WTC11 (cell line): ENCODE results near the gene ANO8. TPM values are rescaled to one million over a fixed set of nuclear protein-coding genes. Genes with fewer than 3 reads are reported as not detected.
A peak's percentile ranks its signal among the peaks of the same experiment; 100 is the strongest.

Experiments used
- ATAC-seq: fragments of 200-7000 bp; cut with Tn5 transposase; 2 replicates; pipeline ENCODE4 v1.10.0; 2021; ENCODE audit warnings: mild to moderate bottlenecking, moderate library complexity
- CTCF ChIA-PET: fragments of 300-600 bp; sonication (Branson Sonifier 250); formaldehyde crosslinking; loops from one replicate; lab custom pipeline; 2021; ENCODE audit warnings: antibody characterized with exemption; lab: Charles Lee
- POLR2A ChIA-PET: fragments of 350-600 bp; sonication (Branson Sonifier 250); formaldehyde crosslinking; loops from one replicate; lab custom pipeline; 2021; ENCODE audit warnings: antibody characterized with exemption; lab: Charles Lee
- DNase-seq: peaks from one replicate; pipeline ENCODE4 v3.0.0; 2021; ENCODE audit warnings: low spot score
- H3K27ac Mint-ChIP-seq: 2 replicates; pipeline ENCODE4 v1.8.0; 2021; ENCODE audit warnings: mixed read lengths
- H3K27me3 Mint-ChIP-seq: 2 replicates; pipeline ENCODE4 v1.8.0; 2021; ENCODE audit warnings: low read depth, mild to moderate bottlenecking, moderate library complexity, mixed read lengths
- H3K36me3 Mint-ChIP-seq: 2 replicates; pipeline ENCODE4 v1.8.0; 2021; ENCODE audit warnings: mixed read lengths
- H3K4me1 Mint-ChIP-seq: 2 replicates; pipeline ENCODE4 v1.8.0; 2022; ENCODE audit warnings: mixed read lengths
- H3K4me3 Mint-ChIP-seq: 2 replicates; pipeline ENCODE4 v1.8.0; 2021; ENCODE audit warnings: mild to moderate bottlenecking, moderate library complexity, mixed read lengths
- H3K9me3 Mint-ChIP-seq: 2 replicates; pipeline ENCODE4 v1.8.0; 2021; ENCODE audit warnings: mixed read lengths
- ARID4B ChIP-seq: sonication (generic); formaldehyde crosslinking; IDR thresholded peaks from 2 replicates; pipeline ENCODE4 v1.8.0; 2023; ENCODE audit warnings: missing genetic modification reagents, mild to moderate bottlenecking, borderline replicate concordance
- CBFB ChIP-seq: sonication (generic); formaldehyde crosslinking; IDR thresholded peaks from 2 replicates; pipeline ENCODE4 v1.8.1; 2022; ENCODE audit warnings: mild to moderate bottlenecking, low read depth, missing genetic modification reagents
- CTCF ChIP-seq: fragments of 200-600 bp; IDR thresholded peaks from 2 replicates; pipeline ENCODE4 v1.8.0; 2022; ENCODE audit warnings: antibody characterized with exemption
- ETV6 ChIP-seq: sonication (generic); formaldehyde crosslinking; IDR thresholded peaks from 2 replicates; pipeline ENCODE4 v1.8.1; 2022; ENCODE audit warnings: mild to moderate bottlenecking, missing genetic modification reagents
- GTF2I ChIP-seq: fragments of 250-450 bp; sonication (Bioruptor Pico); conservative IDR thresholded peaks from 2 replicates; pipeline ENCODE4 v1.4.0; 2021; ENCODE audit warnings: mild to moderate bottlenecking
- NR1H2 ChIP-seq: sonication (generic); formaldehyde crosslinking; IDR thresholded peaks from 2 replicates; pipeline ENCODE4 v1.9.0; 2021; ENCODE audit warnings: mild to moderate bottlenecking, moderate library complexity, missing genetic modification reagents
- SOX15 ChIP-seq: fragments of 250-450 bp; sonication (Bioruptor Pico); IDR thresholded peaks from 2 replicates; pipeline ENCODE4 v1.9.0; 2021; ENCODE audit warnings: mild to moderate bottlenecking
- ZNF219 ChIP-seq: sonication (generic); formaldehyde crosslinking; IDR thresholded peaks from 2 replicates; pipeline ENCODE4 v1.8.0; 2023; ENCODE audit warnings: missing genetic modification reagents, mild to moderate bottlenecking, borderline replicate concordance
- ZNF423 ChIP-seq: fragments of 250-450 bp; sonication (Bioruptor Pico); IDR thresholded peaks from 2 replicates; pipeline ENCODE4 v2.1.2; 2022; ENCODE audit warnings: mild to moderate bottlenecking, moderate library complexity
- total RNA-seq: library from RNA; stranded (reverse); gene quantifications from 3 replicates; pipeline ENCODE4 v1.2.3, GENCODE V29; 2021
- TF ChIP-seq, protein P1 (sequence below): sonication (generic); formaldehyde crosslinking; IDR thresholded peaks from 2 replicates; pipeline ENCODE4 v1.8.1; 2022; ENCODE audit warnings: low read depth, mild to moderate bottlenecking, moderate library complexity, missing genetic modification reagents, borderline replicate concordance
- TF ChIP-seq, protein P2 (sequence below): sonication (generic); formaldehyde crosslinking; IDR thresholded peaks from 2 replicates; pipeline ENCODE4 v1.8.1; 2023; ENCODE audit warnings: mild to moderate bottlenecking, missing genetic modification reagents, moderate library complexity
- TF ChIP-seq, protein P3 (sequence below): sonication (generic); formaldehyde crosslinking; IDR thresholded peaks from 2 replicates; pipeline ENCODE4 v1.8.1; 2023; ENCODE audit warnings: mild to moderate bottlenecking, missing genetic modification reagents

ANO8 gene
- total RNA-seq, 1 experiment from 2014 or later = 32.6 TPM

GRCh38 chr19:17352608-17353280 is 18.1 kb upstream of the ANO8 start:
- POLR2A ChIA-PET = no interaction called here
- CTCF ChIA-PET = interaction anchor here (0.6 to 1.0 kb wide), 2 partner anchors 19 to 223 kb away, joined by 3 read pairs; no protein-coding TSS in a partner anchor

DNA sequence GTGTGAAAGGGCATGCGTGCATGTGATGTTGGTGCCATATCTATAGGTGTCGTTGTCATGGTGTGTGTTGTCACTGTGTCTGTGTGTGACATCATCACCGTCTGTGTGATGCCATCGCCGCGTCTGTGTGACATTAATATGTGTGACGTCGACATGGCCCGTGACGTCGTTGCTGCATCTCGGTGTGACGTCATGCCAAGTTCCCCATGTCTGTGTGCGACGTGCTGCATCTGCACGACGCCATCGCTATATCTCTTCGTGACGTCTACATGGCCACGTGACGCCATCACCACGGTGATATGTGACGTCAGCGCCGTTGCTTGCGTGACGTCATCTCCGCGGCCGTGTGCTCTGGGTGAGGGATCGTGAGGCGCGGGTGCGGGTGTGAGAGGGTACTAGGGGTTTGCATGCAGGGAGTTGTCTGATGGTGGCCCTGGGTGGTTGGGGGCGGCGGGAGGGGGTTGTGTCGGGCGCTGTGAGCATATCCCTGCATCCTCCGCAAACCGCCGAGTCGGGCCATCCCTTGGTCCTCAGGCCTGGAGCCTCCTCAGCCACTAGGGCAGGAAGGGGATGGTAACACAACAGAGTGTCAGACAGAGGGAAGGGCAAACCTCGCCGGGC is 17.3 kb upstream of the ANO8 start:
- Mint-ChIP-seq H3K4me3 (no peak overlapping the region), H3K9me3 (no peaks in the 10 kb centered on the region)
- TF ChIP-seq CTCF (no peak), SOX15 (no peak)
- TF ChIP-seq, protein P1, sequence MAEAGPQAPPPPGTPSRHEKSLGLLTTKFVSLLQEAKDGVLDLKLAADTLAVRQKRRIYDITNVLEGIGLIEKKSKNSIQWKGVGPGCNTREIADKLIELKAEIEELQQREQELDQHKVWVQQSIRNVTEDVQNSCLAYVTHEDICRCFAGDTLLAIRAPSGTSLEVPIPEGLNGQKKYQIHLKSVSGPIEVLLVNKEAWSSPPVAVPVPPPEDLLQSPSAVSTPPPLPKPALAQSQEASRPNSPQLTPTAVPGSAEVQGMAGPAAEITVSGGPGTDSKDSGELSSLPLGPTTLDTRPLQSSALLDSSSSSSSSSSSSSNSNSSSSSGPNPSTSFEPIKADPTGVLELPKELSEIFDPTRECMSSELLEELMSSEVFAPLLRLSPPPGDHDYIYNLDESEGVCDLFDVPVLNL = no peak
- TF ChIP-seq, all 79 proteins: peak for 0
- Mint-ChIP-seq H3K27ac (peak overlapping the region; percentile 51), H3K27me3 (peaks cover 3% of the 10 kb centered on the region; the same call in 1 of the 2 replicates), H3K4me1 (peaks cover 20% of the 10 kb centered on the region), H3K36me3 (no peaks in the 10 kb centered on the region)
- POLR2A ChIA-PET = interaction anchor here (1.0 kb wide), 1 partner anchor 18 kb away, joined by 3 read pairs; no protein-coding TSS in a partner anchor
- ATAC-seq (no peak), DNase-seq (no peak)
- CTCF ChIA-PET = no interaction called here

More at GRCh38 chr19:17352608-17353280, 18.1 kb upstream of the ANO8 start:
- H3K9me3 Mint-ChIP-seq = no peaks in the 10 kb centered on the region
- peaks cover 19% of the 10 kb centered on the region for H3K4me1 Mint-ChIP-seq
- TF ChIP-seq ZNF219 (CRISPR knock-in tag) (no peak), GTF2I (peak; percentile 63; the same call in 1 of the 2 replicates)
- ATAC-seq (no peak), DNase-seq (no peak)
- no peaks in the 10 kb centered on the region for H3K36me3 Mint-ChIP-seq
- peaks cover 3% of the 10 kb centered on the region; the same call in 1 of the 2 replicates for H3K27me3 Mint-ChIP-seq
- H3K4me3 Mint-ChIP-seq = no peak overlapping the region
- H3K27ac Mint-ChIP-seq = no peak overlapping the region

GRCh38 chr19:17348700-17349099 is 14.0 kb upstream of the ANO8 start:
- peaks cover 23% of the 10 kb centered on the region for H3K4me1 Mint-ChIP-seq
- TF ChIP-seq ZNF423 (CRISPR knock-in tag) (peak; percentile 61), ETV6 (peak; percentile 75; the same call in 1 of the 2 replicates), NR1H2 (no peak)
- ChIA-PET POLR2A (interaction anchor here (0.6 to 0.9 kb wide), 3 partner anchors 9 to 87 kb away, joined by 3 read pairs; no protein-coding TSS in a partner anchor), CTCF (interaction anchor here (0.9 to 3.0 kb wide), 6 partner anchors 9 to 55 kb away, joined by 3 to 21 read pairs (median 7); partner anchors contain the start of gene ANO8)
- DNase-seq = peak; percentile 54
- H3K9me3 Mint-ChIP-seq = no peaks in the 10 kb centered on the region
- H3K27me3 Mint-ChIP-seq = peaks cover 3% of the 10 kb centered on the region; the same call in 1 of the 2 replicates
- ATAC-seq = peak; percentile 74
- H3K27ac Mint-ChIP-seq = no peak overlapping the region
- H3K4me3 Mint-ChIP-seq = peak overlapping the region; percentile 45
- peaks cover 4% of the 10 kb centered on the region; the same call in 1 of the 2 replicates for H3K36me3 Mint-ChIP-seq

DNA sequence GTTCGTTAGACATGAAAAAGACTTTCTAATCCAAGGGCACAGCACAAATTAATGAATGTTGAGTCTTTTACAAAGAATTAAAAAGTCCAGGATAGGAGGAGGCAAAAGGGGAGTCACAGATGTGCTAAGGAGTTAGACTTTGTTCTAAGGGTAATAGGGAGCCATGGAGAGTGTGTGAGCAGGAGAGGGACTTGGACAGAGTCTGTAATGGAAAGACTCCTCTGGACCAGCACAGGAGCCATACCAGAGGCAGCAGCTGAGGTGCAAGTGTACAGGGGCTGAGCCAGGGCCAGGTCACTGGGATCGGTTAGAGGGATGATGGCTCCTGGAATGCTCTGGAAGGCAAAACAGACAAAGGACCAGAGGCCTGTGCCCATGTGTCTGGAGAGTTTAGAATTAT is 13.2 kb upstream of the ANO8 start:
- H3K4me3 Mint-ChIP-seq = no peak overlapping the region
- H3K9me3 Mint-ChIP-seq = no peaks in the 10 kb centered on the region
- peaks cover 4% of the 10 kb centered on the region; the same call in 1 of the 2 replicates for H3K36me3 Mint-ChIP-seq
- ATAC-seq (no peak), DNase-seq (no peak)
- peaks cover 3% of the 10 kb centered on the region; the same call in 1 of the 2 replicates for H3K27me3 Mint-ChIP-seq
- peak overlapping the region; percentile 8; the same call in 1 of the 2 replicates for H3K27ac Mint-ChIP-seq
- peaks cover 18% of the 10 kb centered on the region for H3K4me1 Mint-ChIP-seq
- ChIA-PET POLR2A (interaction anchor here (0.9 kb wide), 1 partner anchor 45 kb away, joined by 3 read pairs; no protein-coding TSS in a partner anchor), CTCF (interaction anchor here (2.2 to 4.4 kb wide), 3 partner anchors 14 to 42 kb away, joined by 17 to 21 read pairs (median 19); partner anchors contain the start of gene ANO8)
- TF ChIP-seq ARID4B (no peak), CBFB (no peak)
- TF ChIP-seq, protein P2, sequence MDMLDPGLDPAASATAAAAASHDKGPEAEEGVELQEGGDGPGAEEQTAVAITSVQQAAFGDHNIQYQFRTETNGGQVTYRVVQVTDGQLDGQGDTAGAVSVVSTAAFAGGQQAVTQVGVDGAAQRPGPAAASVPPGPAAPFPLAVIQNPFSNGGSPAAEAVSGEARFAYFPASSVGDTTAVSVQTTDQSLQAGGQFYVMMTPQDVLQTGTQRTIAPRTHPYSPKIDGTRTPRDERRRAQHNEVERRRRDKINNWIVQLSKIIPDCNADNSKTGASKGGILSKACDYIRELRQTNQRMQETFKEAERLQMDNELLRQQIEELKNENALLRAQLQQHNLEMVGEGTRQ (CRISPR knock-in tag) = no peak
- TF ChIP-seq, protein P3, sequence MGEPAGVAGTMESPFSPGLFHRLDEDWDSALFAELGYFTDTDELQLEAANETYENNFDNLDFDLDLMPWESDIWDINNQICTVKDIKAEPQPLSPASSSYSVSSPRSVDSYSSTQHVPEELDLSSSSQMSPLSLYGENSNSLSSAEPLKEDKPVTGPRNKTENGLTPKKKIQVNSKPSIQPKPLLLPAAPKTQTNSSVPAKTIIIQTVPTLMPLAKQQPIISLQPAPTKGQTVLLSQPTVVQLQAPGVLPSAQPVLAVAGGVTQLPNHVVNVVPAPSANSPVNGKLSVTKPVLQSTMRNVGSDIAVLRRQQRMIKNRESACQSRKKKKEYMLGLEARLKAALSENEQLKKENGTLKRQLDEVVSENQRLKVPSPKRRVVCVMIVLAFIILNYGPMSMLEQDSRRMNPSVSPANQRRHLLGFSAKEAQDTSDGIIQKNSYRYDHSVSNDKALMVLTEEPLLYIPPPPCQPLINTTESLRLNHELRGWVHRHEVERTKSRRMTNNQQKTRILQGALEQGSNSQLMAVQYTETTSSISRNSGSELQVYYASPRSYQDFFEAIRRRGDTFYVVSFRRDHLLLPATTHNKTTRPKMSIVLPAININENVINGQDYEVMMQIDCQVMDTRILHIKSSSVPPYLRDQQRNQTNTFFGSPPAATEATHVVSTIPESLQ = no peak
